GM12878 (cell line): ENCODE measurements around the gene THSD4. TPM values are rescaled to one million over a fixed set of nuclear protein-coding genes. Genes with fewer than 3 reads are reported as not detected.

Experiments
- ATAC-seq: fragments of 200-7000 bp; cut with Tn5 transposase; 3 replicates; pipeline ENCODE4 v1.9.1; 2020; ENCODE audit warnings: mild to moderate bottlenecking, moderate library complexity
- BruUV-seq: library from RNA; stranded (reverse); fragments of 400-500 nt; replicated peaks from 2 replicates; lab custom pipeline; 2021; lab: Mats Ljungman, UMichigan
- CTCF ChIA-PET: fragments of 300-600 bp; sonication (Branson Sonifier 250); formaldehyde crosslinking; extraction: SDS; loops from one replicate; lab custom pipeline; 2021; ENCODE audit warnings: inconsistent platforms; lab: Yijun Ruan, JAX
- POLR2A ChIA-PET: fragments of 350-600 bp; formaldehyde crosslinking; extraction: SDS; loops from one replicate; lab custom pipeline; 2021; ENCODE audit warnings: inconsistent platforms; lab: Charles Lee
- RAD21 ChIA-PET: fragments of 300-600 bp; sonication (Branson Sonifier 250); formaldehyde crosslinking; loops from one replicate; lab custom pipeline; 2023; ENCODE audit warnings: antibody characterized with exemption; ENCODE audit not compliant: unreplicated experiment; lab: Charles Lee
- SMC1A ChIA-PET: fragments of 300-600 bp; sonication (Branson Sonifier 250); formaldehyde crosslinking; loops from one replicate; lab custom pipeline; 2023; ENCODE audit not compliant: unreplicated experiment, uncharacterized antibody; lab: Charles Lee
- DNase-seq: peaks from one replicate; pipeline ENCODE4 v3.0.0-alpha.2; 2011; ENCODE audit warnings: low read depth, low spot score
- FAIRE-seq: peaks from 3 replicates; lab custom pipeline; 2011; peaks lifted over from hg19 to GRCh38; lab: Jason Lieb, UNC
- H2AFZ ChIP-seq: 2 replicates; pipeline ENCODE4 v1.6.0; 2011; ENCODE audit warnings: low read depth, low read length, control low read depth; ENCODE audit not compliant: control insufficient read depth
- H3K27ac ChIP-seq: 2 replicates; pipeline ENCODE4 v1.5.1; 2011; ENCODE audit warnings: control low read depth; ENCODE audit not compliant: control insufficient read depth, insufficient read depth
- H3K27me3 ChIP-seq, 2 experiments: replicated peaks in 1 of 2; 2 replicates each; pipeline versions ENCODE4 v1.6.0 to v1.6.1; 2011; ENCODE audit warnings: low read length in 1 of 2; ENCODE audit not compliant: control insufficient read depth in 2 of 2, insufficient read depth in 2 of 2
- H3K36me3 ChIP-seq, 2 experiments: 2 replicates each; pipeline ENCODE4 v1.5.1; 2011; ENCODE audit warnings: low read length in 1 of 2; ENCODE audit not compliant: control insufficient read depth in 2 of 2, insufficient read depth in 2 of 2
- H3K4me1 ChIP-seq: 2 replicates; pipeline ENCODE4 v1.6.1; 2011; ENCODE audit warnings: mild to moderate bottlenecking, low read length, moderate library complexity, mixed read lengths; ENCODE audit not compliant: control insufficient read depth, insufficient read depth
- H3K4me2 ChIP-seq: 2 replicates; pipeline ENCODE4 v1.6.0; 2011; ENCODE audit warnings: control low read depth; ENCODE audit not compliant: control insufficient read depth, insufficient read depth
- H3K4me3 ChIP-seq: fragments of 200-600 bp; sonication (generic); 2 replicates; pipeline ENCODE4 v1.5.1; 2016
- H3K79me2 ChIP-seq: 2 replicates; pipeline ENCODE4 v1.6.0; 2011; ENCODE audit warnings: low read length; ENCODE audit not compliant: control insufficient read depth, insufficient read depth
- H3K9ac ChIP-seq: 2 replicates; pipeline ENCODE4 v1.8.0; 2011; ENCODE audit warnings: low read length, control low read depth, mixed read lengths; ENCODE audit not compliant: control insufficient read depth, insufficient read depth
- H3K9me3 ChIP-seq: replicated peaks from 3 replicates; pipeline ENCODE4 v1.5.1; 2011; ENCODE audit warnings: mild to moderate bottlenecking, low read length; ENCODE audit not compliant: control insufficient read depth, insufficient read depth
- H4K20me1 ChIP-seq: 2 replicates; pipeline ENCODE4 v1.6.0; 2011; ENCODE audit not compliant: control insufficient read depth, insufficient read depth
- BMI1 ChIP-seq: fragments of 450-650 bp; IDR thresholded peaks from 2 replicates; pipeline ENCODE4 v1.6.1; 2016; ENCODE audit warnings: mild to moderate bottlenecking, moderate library complexity, borderline replicate concordance
- POLR2AphosphoS2 ChIP-seq: IDR thresholded peaks from 2 replicates; pipeline ENCODE4 v1.6.1; 2011; ENCODE audit warnings: low read depth, mild to moderate bottlenecking, low read length, improper control_type of control experiment, moderate library complexity
- ZNF592 ChIP-seq: fragments of 450-650 bp; IDR thresholded peaks from 2 replicates; pipeline ENCODE4 v1.6.1; 2017; ENCODE audit warnings: mild to moderate bottlenecking, moderate library complexity
- WGBS: methylation state at CpG from one replicate; pipeline ENCODE4 v1.1.6; 2016; ENCODE audit warnings: low lambda C conversion rate; ENCODE audit not compliant: insufficient replicate concordance, insufficient coverage; ENCODE audit errors: missing lambda C conversion rate; 5-methylcytosine and 5-hydroxymethylcytosine counted together
- in situ Hi-C: fragments of 300-500 bp; cut with MboI; formaldehyde crosslinking; loops from 9 replicates; pipeline ENCODE4 v1.14.3; 2018; ENCODE audit warnings: mixed read lengths
- intact Hi-C: fragments of 100-400 bp; cut with micrococcal nuclease; formaldehyde crosslinking; loops from one replicate; pipeline ENCODE4 v1.14.2; 2022; ENCODE audit not compliant: unreplicated experiment
- polyA plus RNA-seq, 11 experiments: library from polyadenylated mRNA; depleted of rRNA in 4 of 11; unstranded in 6 of 11; stranded (reverse) in 5 of 11; fragments of >200 nt; fragmentation: Nextera tagmentation in 4 of 11; fragmentation: Illumina TruSeq in 1 of 11; extraction: Ambion mirVana in 4 of 11; extraction: Trizol in 1 of 11; gene quantifications; 1 replicate in 1 of 11; 2 replicates in 10 of 11; pipeline versions ENCODE4 v1.2.1 to v1.2.3, GENCODE V29; 2011 to 2016; ENCODE audit warnings: inconsistent platforms in 2 of 11, missing spikeins in 2 of 11, low read depth in 1 of 11
- total RNA-seq, 4 experiments: library from RNA; depleted of rRNA in 3 of 4; stranded (reverse); fragments of >200 nt in 3 of 4; fragmentation: Illumina TruSeq in 1 of 4; extraction: Trizol in 1 of 4; gene quantifications; 2 replicates each; pipeline versions ENCODE4 v1.2.1 to v1.2.3, GENCODE V29; 2013 to 2021

THSD4 gene
- total and polyA plus RNA-seq, 10 of the 15 experiments (the other 5 are each of a cell fraction or from before 2014, with no cell fraction given), result 0.04 to 0.13 (median 0.05) TPM; not detected in 7

DNA sequence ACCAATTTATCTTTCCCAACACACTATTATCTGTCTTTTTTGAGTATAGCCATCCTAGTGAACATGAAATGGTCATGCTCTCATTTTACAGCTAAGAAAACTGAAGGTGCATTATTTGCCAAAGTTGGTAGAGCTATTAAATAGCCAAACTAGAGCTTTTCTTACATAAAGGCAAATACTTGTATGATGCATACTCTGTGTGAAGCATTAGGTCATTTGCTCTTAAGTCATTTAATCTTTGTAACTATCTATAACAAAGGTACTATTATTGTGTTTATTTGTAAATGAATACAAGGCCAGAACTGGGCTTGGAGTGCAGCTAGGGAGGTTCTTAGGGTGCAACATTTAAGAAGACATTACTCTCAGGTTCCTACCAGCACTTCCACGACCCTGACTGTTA, 123.7 kb downstream of the THSD4 start:
- DNase-seq (no peak), ATAC-seq (no peak), FAIRE-seq (no peak)
- POLR2A ChIA-PET, result no interaction called here
- RAD21 ChIA-PET, result no interaction called here
- H3K27ac ChIP-seq, result no peak overlapping the region
- in situ Hi-C loops, result no loop called here
- no peaks in the 10 kb centered on the region for H3K36me3 ChIP-seq
- H4K20me1 ChIP-seq, result no peaks in the 10 kb centered on the region
- intact Hi-C loops, result no loop called here
- H3K4me2 ChIP-seq, result no peak overlapping the region
- H3K27me3 ChIP-seq, result no peaks in the 10 kb centered on the region
- H3K4me3 ChIP-seq, result no peak overlapping the region
- H3K4me1 ChIP-seq, result no peaks in the 10 kb centered on the region
- SMC1A ChIA-PET, result no interaction called here
- no peaks in the 10 kb centered on the region for H3K79me2 ChIP-seq
- no peak for TF ChIP-seq POLR2AphosphoS2
- TF ChIP-seq BMI1, result no peak
- TF ChIP-seq ZNF592, result no peak
- H2AFZ ChIP-seq, result no peak overlapping the region
- no peaks in the 10 kb centered on the region for H3K9me3 ChIP-seq
- no peak overlapping the region for H3K9ac ChIP-seq
- CTCF ChIA-PET, result no interaction called here
- 0% methylated on average over 1 of the region's 1 CpG for WGBS
- BruUV-seq, result no TSS peak
